Kidney (tissue), 14 donors: ENCODE data around the gene NHSL2. TPM values are rescaled to one million over a fixed set of nuclear protein-coding genes. Genes with fewer than 3 reads are reported as not detected.

Source experiments
- DNase-seq, 5 donors: peaks; one replicate each; pipeline ENCODE4 v3.0.0-alpha.2; 2013 to 2020
- FAIRE-seq: peaks from 2 replicates; lab custom pipeline; 2012; peaks lifted over from hg19 to GRCh38; lab: Jason Lieb, UNC
- H3K27ac ChIP-seq, 2 donors: one replicate each; pipeline ENCODE4 v1.7.0; 2013; ENCODE audit warnings: low read depth in 2 of 2, low read length in 2 of 2, inconsistent platforms in 1 of 2
- H3K27me3 ChIP-seq: one replicate; pipeline ENCODE4 v1.7.1; 2013; ENCODE audit warnings: low read length, inconsistent platforms; ENCODE audit not compliant: control insufficient read depth, insufficient read depth
- H3K36me3 ChIP-seq, 3 donors: one replicate each; pipeline versions ENCODE4 v1.7.0 to v1.7.1; 2013; ENCODE audit warnings: low read length in 3 of 3, control low read depth in 1 of 3, inconsistent platforms in 1 of 3; ENCODE audit not compliant: insufficient read depth in 3 of 3, control insufficient read depth in 2 of 3
- H3K4me1 ChIP-seq, 3 donors: one replicate each; pipeline versions ENCODE4 v1.7.0 to v1.7.1; 2013; ENCODE audit warnings: low read length in 3 of 3, inconsistent platforms in 1 of 3, low read depth in 1 of 3; ENCODE audit not compliant: control insufficient read depth in 2 of 3, insufficient read depth in 2 of 3
- H3K4me3 ChIP-seq, 3 donors: one replicate each; pipeline versions ENCODE4 v1.7.0 to v1.8.1; 2013; ENCODE audit warnings: low read length in 3 of 3, control low read depth in 1 of 3, inconsistent platforms in 1 of 3
- H3K9ac ChIP-seq, 3 donors: one replicate each; pipeline versions ENCODE4 v1.7.0 to v1.7.1; 2013; ENCODE audit warnings: low read length in 3 of 3, control low read depth in 1 of 3, inconsistent platforms in 1 of 3
- H3K9me3 ChIP-seq, 3 donors: one replicate each; pipeline versions ENCODE4 v1.7.0 to v1.7.1; 2013; ENCODE audit warnings: low read length in 3 of 3, control low read depth in 1 of 3, inconsistent platforms in 1 of 3; ENCODE audit not compliant: control insufficient read depth in 2 of 3, insufficient read depth in 1 of 3
- intact Hi-C: fragments of 100-400 bp; cut with DNase I; formaldehyde crosslinking; loops from one replicate; pipeline ENCODE4 v1.11.1; 2022
- polyA plus RNA-seq: library from polyadenylated mRNA; stranded (reverse); fragments of 350-450 nt; fragmentation: Illumina TruSeq; extraction: RNeasy Lipid Tissue Mini Kit (QIAGEN cat#74804); gene quantifications from one replicate; pipeline ENCODE4 v1.2.3, GENCODE V29; 2014; ENCODE audit warnings: low read depth, low replicate concordance; ENCODE audit not compliant: insufficient read depth
- total RNA-seq: library from RNA; stranded (reverse); fragmentation: NEBNext Ultra II Directional; extraction: Animal tissue kit (Norgen Biotek cat#: 25700); gene quantifications from one replicate; pipeline ENCODE4 v1.2.1, GENCODE V29; 2021
- TF ChIP-seq, protein P1 (sequence below): IDR thresholded peaks from 3 replicates; pipeline ENCODE4 v1.5.1; 2012; ENCODE audit warnings: mild to moderate bottlenecking, moderate library complexity, borderline replicate concordance; ENCODE audit not compliant: insufficient read depth; ENCODE audit errors: extremely low read depth
- donor health status: control.
- donor health status: control.
- donor health status: control.
- donor health status: control.
- donor health status: control.
- donor health status: DM: yes; HTN: yes; CAD: no.
- donor health status: Normal renal cell carcinoma (clear cell type).

The NHSL2 gene
- total and polyA plus RNA-seq, 2 donors from 2014 or later = 1.3 to 10.8 TPM

DNA sequence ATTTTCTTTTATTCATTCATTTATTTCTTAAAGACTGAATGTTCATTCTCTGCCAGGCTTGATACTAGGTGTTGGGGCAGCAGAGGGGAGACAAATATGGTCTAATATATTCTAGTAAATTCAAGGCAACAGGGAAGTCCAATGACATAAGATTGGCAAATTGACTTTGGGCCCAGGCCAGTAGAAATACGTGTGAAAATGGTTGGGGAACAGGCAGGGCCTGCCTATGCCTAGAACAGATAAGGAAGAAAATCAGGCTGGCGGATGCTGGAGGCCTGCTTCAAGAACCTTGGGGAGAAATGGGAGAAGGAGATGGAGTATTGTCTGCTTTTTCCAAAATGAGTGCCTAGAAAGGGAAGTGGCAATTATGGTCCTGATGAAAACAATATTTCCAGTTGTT is 112.4 kb downstream of the NHSL2 start:
- Histone ChIP-seq H3K9me3 (no peaks in the 10 kb centered on the region), H3K27me3 (peaks cover 6% of the 10 kb centered on the region), H3K27ac (no peak overlapping the region), H3K9ac (no peak overlapping the region), H3K36me3 (no peaks in the 10 kb centered on the region), H3K4me1 (peaks cover 0 to 4% (median 0%) of the 10 kb centered on the region in 3 donors), H3K4me3 (no peak overlapping the region)
- FAIRE-seq (no peak), DNase-seq (no peak)
- TF ChIP-seq, protein P1, sequence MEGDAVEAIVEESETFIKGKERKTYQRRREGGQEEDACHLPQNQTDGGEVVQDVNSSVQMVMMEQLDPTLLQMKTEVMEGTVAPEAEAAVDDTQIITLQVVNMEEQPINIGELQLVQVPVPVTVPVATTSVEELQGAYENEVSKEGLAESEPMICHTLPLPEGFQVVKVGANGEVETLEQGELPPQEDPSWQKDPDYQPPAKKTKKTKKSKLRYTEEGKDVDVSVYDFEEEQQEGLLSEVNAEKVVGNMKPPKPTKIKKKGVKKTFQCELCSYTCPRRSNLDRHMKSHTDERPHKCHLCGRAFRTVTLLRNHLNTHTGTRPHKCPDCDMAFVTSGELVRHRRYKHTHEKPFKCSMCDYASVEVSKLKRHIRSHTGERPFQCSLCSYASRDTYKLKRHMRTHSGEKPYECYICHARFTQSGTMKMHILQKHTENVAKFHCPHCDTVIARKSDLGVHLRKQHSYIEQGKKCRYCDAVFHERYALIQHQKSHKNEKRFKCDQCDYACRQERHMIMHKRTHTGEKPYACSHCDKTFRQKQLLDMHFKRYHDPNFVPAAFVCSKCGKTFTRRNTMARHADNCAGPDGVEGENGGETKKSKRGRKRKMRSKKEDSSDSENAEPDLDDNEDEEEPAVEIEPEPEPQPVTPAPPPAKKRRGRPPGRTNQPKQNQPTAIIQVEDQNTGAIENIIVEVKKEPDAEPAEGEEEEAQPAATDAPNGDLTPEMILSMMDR = no peak
- intact Hi-C loops = loop anchor here (10.0 kb wide), 1 partner anchor 102 kb away; no protein-coding TSS in a partner anchor

DNA sequence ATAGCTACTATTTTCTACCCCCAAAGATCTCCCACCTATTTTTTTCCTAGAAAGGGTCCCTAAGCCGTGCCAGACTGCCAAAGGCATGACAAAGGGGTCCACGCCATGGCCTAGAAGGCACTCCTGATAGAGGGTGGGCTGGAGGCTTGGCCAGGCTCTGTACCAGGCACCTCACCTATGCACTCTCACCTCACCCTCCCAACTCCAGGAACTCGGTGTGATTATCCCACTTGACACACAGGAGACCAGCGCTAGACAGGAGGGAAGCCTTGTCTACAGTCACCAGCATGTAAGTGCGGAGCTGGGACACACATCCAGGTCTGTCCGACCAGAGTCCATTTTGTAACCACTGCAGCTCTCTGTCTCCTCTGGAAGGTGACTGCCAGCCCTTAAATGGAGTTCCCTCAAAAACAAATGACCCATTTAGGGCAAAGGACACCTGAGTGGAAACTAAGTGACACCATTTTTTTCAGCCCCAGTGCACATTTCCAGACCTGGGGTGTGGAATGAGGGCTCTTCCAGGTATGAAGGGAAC is 114.7 kb downstream of the NHSL2 start:
- Histone ChIP-seq H3K36me3 (no peaks in the 10 kb centered on the region), H3K27me3 (peaks cover 2% of the 10 kb centered on the region), H3K9me3 (no peaks in the 10 kb centered on the region), H3K9ac (no peak overlapping the region), H3K27ac (no peak overlapping the region), H3K4me1 (peaks cover 0 to 6% (median 0%) of the 10 kb centered on the region in 3 donors), H3K4me3 (no peak overlapping the region)
- TF ChIP-seq, protein P1 = no peak
- DNase-seq = no peak
- no peak for FAIRE-seq
- intact Hi-C loops = loop anchor here (10.0 kb wide), 1 partner anchor 99 kb away; no protein-coding TSS in a partner anchor

DNA sequence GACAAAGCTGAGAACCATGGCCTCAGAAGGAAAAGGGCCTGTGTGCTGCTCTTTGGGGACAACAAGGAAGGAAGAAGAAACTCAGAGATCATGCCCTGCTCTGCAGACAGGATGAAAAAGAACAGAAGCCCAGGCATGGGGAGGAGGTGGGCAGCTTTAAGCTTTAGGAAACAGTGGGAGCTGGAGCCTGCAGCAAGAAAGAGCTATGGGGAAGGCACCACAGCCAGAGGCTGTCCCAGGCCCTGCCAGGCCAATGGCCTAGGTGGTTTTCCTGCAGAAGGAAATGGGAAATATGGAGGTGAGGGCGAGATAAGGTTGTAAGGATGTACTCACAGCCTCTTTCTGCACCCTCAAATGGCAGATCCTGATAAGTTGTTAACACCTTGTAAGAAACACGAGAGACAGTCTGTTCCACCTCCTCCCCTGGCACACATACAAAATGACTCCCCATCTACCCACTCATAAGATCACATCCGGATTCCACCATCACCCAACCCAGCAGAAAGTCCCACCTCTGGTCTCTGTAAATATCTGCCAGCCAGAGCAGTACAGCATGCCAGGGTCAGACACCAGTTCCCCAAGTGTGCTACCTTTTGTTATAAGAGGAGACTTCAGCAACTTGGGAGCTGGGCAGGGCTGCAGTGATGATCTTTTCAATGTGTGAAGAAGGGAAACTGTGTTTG is 115.8 kb downstream of the NHSL2 start:
- Histone ChIP-seq H3K9ac (no peak overlapping the region), H3K9me3 (no peaks in the 10 kb centered on the region), H3K36me3 (no peaks in the 10 kb centered on the region), H3K27ac (no peak overlapping the region), H3K27me3 (peaks cover 2% of the 10 kb centered on the region), H3K4me3 (no peak overlapping the region), H3K4me1 (peaks cover 0 to 7% (median 0%) of the 10 kb centered on the region in 3 donors)
- TF ChIP-seq, protein P1 = no peak
- FAIRE-seq = no peak
- DNase-seq = no peak
- intact Hi-C loops = loop anchor here (10.0 kb wide), 1 partner anchor 98 kb away; no protein-coding TSS in a partner anchor
